ENCODE measurements around the gene CEACAM16.

The CEACAM16 gene

DNA sequence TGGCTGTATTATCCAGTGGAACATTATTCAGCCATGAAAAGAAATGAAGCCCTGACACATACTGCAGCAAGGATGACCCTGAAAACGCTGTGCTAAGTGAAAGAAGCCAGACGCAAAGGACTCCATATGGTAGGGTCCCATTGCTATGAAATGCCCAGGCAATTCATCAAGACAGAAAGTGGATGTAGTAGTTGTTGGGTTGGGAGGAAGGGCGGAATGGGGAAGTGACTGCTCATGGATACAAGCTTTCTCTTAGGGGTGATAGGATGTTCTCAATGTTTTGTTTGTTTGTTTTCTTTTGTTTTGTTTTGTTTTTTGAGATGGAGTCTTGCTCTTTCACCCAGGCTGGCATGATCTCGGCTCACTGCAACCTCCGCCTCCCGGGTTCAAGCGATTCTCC is 11.1 kb upstream of the CEACAM16 start:
- CTCF ChIA-PET: interaction anchor here (0.7 to 10.8 kb wide), 9 partner anchors 18 to 135 kb away, joined by 3 to 126 read pairs (median 3); no protein-coding TSS in a partner anchor
- TF ChIP-seq CTCF (IDR thresholded peaks at IDR 0.05; ENCODE audit: control extremely low read depth, extremely low read depth, low read depth, missing control alignments): no peak
- DNase-seq (ENCODE audit: extremely low spot score): no peak
- POLR2A ChIA-PET: no interaction called here

- ChIA-PET POLR2A (no interaction called here), CTCF (interaction anchor here (0.7 to 10.8 kb wide), 34 partner anchors 9 to 263 kb away, joined by 3 to 126 read pairs (median 4); partner anchors contain the start of genes NECTIN2 and TOMM40)
- peak; percentile 73 for DNase-seq (ENCODE audit: extremely low spot score)
These were observed 9.4 kb upstream of the CEACAM16 start for GRCh38 chr19:44689290-44690130.

GRCh38 chr19:44690131-44690440 is 8.9 kb upstream of the CEACAM16 start:
- no peak for DNase-seq (ENCODE audit: extremely low spot score)
- TF ChIP-seq CTCF (IDR thresholded peaks at IDR 0.05; ENCODE audit: control extremely low read depth, extremely low read depth, low read depth, missing control alignments): no peak
- ChIA-PET POLR2A (no interaction called here), CTCF (interaction anchor here (0.9 to 10.8 kb wide), 25 partner anchors 10 to 262 kb away, joined by 3 to 126 read pairs (median 4); partner anchors contain the start of gene NECTIN2)

More at GRCh38 chr19:44689290-44690130, 9.4 kb upstream of the CEACAM16 start:
- TF ChIP-seq CTCF (IDR thresholded peaks at IDR 0.05; ENCODE audit: control extremely low read depth, extremely low read depth, low read depth, missing control alignments): peak; percentile 90

GRCh38 chr19:44692379-44692721 is 6.6 kb upstream of the CEACAM16 start:
- ChIA-PET CTCF (interaction anchor here (2.8 to 10.8 kb wide), 3 partner anchors 29 to 81 kb away, joined by 6 to 126 read pairs (median 110); no protein-coding TSS in a partner anchor), POLR2A (interaction anchor here (0.7 kb wide), 1 partner anchor 575 kb away, joined by 7 read pairs; no protein-coding TSS in a partner anchor)
- TF ChIP-seq CTCF (IDR thresholded peaks at IDR 0.05; ENCODE audit: control extremely low read depth, extremely low read depth, low read depth, missing control alignments): no peak
- no peak for DNase-seq (ENCODE audit: extremely low spot score)

DNA sequence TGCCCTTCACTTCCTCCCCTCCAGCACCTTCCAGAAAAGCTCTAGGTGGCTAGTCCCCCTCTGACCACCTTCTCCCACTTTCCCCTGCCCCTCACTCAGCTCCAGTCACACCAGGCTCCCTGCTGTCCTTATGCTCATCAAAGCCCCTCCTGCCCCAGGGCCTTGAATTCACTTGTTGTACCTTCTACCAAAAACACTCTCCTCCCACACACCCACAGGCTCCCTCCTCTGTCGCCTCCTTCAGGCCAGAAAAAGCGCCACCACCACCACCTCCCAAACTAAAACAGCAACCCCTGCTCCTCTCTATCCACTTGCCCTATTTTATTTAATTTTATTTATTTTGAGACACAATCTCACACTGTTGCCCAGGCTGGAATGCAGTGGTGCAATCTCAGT is 4.8 kb upstream of the CEACAM16 start:
- POLR2A ChIA-PET: no interaction called here
- DNase-seq (ENCODE audit: extremely low spot score): no peak
- no peak for TF ChIP-seq CTCF (IDR thresholded peaks at IDR 0.05; ENCODE audit: control extremely low read depth, extremely low read depth, low read depth, missing control alignments)
- CTCF ChIA-PET: interaction anchor here (1.1 to 10.8 kb wide), 6 partner anchors 28 to 123 kb away, joined by 4 to 126 read pairs (median 5); no protein-coding TSS in a partner anchor

- no peak for DNase-seq (ENCODE audit: extremely low spot score)
- no peak for TF ChIP-seq CTCF (IDR thresholded peaks at IDR 0.05; ENCODE audit: control extremely low read depth, extremely low read depth, low read depth, missing control alignments)
- CTCF ChIA-PET: interaction anchor here (1.2 to 1.7 kb wide), 2 partner anchors 27 to 42 kb away, joined by 3 to 4 read pairs; no protein-coding TSS in a partner anchor
- POLR2A ChIA-PET: no interaction called here
These were observed 1.8 kb upstream of the CEACAM16 start for GRCh38 chr19:44696939-44697669.
